Neural progenitor cell (in vitro differentiated cells): ENCODE measurements around the gene RPS16.

Source experiments
- EZH2 ChIP-seq: fragments of 200-600 bp; sonication (generic); IDR thresholded peaks from 2 replicates; pipeline ENCODE4 v1.6.1; 2017; ENCODE audit warnings: antibody characterized with exemption, mild to moderate bottlenecking, moderate library complexity
- EZH2phosphoT487 ChIP-seq: fragments of 200-600 bp; sonication (generic); IDR thresholded peaks from 2 replicates; pipeline ENCODE4 v1.6.1; 2017; ENCODE audit warnings: antibody characterized with exemption

DNA sequence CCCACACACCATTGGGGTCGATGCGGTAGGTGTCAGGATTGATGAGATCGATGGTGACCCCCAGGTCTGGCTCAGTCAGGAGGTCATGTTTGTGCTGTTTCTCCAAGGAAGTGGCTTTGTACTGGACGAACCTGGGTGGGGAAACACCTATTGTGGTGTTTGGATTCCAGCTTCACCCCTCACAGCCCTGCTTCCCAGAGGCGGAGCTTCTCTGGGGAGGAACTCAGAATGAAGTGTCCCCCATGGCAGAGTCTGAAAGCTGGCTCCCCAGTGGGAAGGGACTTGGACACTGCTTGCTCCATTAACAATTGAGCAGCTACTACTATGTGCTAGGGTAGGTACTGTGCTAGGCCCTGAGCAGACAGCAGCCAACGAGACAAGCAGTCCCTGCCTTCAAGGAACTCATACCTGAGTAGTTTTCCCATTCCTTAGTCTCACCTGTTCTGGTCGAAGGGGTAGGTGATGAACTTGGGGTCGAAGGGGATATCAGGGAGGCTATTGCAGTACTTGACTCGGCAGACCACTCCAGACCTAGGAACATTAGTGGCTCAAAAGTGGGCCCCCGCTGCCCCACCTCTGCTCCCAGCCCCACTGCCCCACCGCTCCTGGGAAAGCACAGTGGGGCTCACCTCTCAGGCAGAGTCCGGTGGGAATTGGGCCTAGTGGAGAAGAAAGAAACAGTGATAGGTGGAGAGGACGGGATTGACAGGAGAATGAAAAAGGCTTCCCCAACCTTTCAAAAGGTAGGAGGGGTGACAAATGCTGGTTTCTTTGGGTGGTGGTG, 45.9 kb downstream of the RPS16 start:
- TF ChIP-seq EZH2 (no peak), EZH2phosphoT487 (no peak)
